Small intestine (tissue), 7 donors: Measurements from ENCODE around the gene PDZK1IP1. TPM values are rescaled to one million over a fixed set of nuclear protein-coding genes. Genes with fewer than 3 reads are reported as not detected.

Source experiments
- DNase-seq, 2 donors: peaks; one replicate each; pipeline versions ENCODE4 v3.0.0 to v3.0.0-alpha.2; 2013
- FAIRE-seq: peaks from 2 replicates; lab custom pipeline; 2012; peaks lifted over from hg19 to GRCh38; lab: Jason Lieb, UNC
- H3K27ac ChIP-seq, 3 donors: one replicate each; pipeline ENCODE4 v1.5.1; 2013; ENCODE audit warnings: low read length in 2 of 3, mild to moderate bottlenecking in 2 of 3, control low read depth in 1 of 3, inconsistent platforms in 1 of 3, low read depth in 1 of 3, moderate library complexity in 1 of 3
- H3K27me3 ChIP-seq, 3 donors: one replicate each; pipeline ENCODE4 v1.6.1; 2013; ENCODE audit warnings: low read length in 3 of 3, inconsistent platforms in 1 of 3; ENCODE audit not compliant: control insufficient read depth in 3 of 3, insufficient read depth in 3 of 3
- H3K36me3 ChIP-seq, 3 donors: one replicate each; pipeline ENCODE4 v1.6.1; 2013; ENCODE audit warnings: low read length in 3 of 3, inconsistent platforms in 1 of 3, low read depth in 1 of 3, mild to moderate bottlenecking in 1 of 3, moderate library complexity in 1 of 3; ENCODE audit not compliant: control insufficient read depth in 3 of 3, insufficient read depth in 2 of 3
- H3K4me1 ChIP-seq, 3 donors: one replicate each; pipeline ENCODE4 v1.6.1; 2013; ENCODE audit warnings: low read length in 2 of 3, inconsistent platforms in 1 of 3, low read depth in 1 of 3, mild to moderate bottlenecking in 1 of 3, moderate library complexity in 1 of 3; ENCODE audit not compliant: control insufficient read depth in 3 of 3, insufficient read depth in 2 of 3
- H3K4me3 ChIP-seq, 3 donors: one replicate each; pipeline ENCODE4 v1.5.1; 2013; ENCODE audit warnings: low read length in 3 of 3, control low read depth in 1 of 3, inconsistent platforms in 1 of 3, low read depth in 1 of 3, mild to moderate bottlenecking in 1 of 3, moderate library complexity in 1 of 3
- H3K9me3 ChIP-seq, 2 donors: one replicate each; pipeline ENCODE4 v1.6.1; 2013; ENCODE audit warnings: low read depth in 1 of 2, low read length in 1 of 2; ENCODE audit not compliant: control insufficient read depth in 2 of 2, insufficient read depth in 1 of 2
- WGBS, 3 donors: extraction: QIAGEN DNeasy Blood & Tissue Kit; methylation state at CpG; one replicate each; pipeline ENCODE4 v1.1.7; 2013; 5-methylcytosine and 5-hydroxymethylcytosine counted together
- polyA plus RNA-seq, 4 donors: library from polyadenylated mRNA; stranded (reverse) in 3 of 4; unstranded in 1 of 4; fragments of 200-250 nt in 3 of 4; fragments of 120-200 nt in 1 of 4; gene quantifications; one replicate each; pipeline versions ENCODE4 v1.2.1 to v1.2.3, GENCODE V29; 2013
- donor health status: healthy with polysubstance abuse.
- donor health status: control.
- donor health status: control.
- donor health status: Bipolar disorder and iron deficiency.
- donor health status: healthy.

The PDZK1IP1 gene
- polyA plus RNA-seq, 4 donors: 5.1 to 134 (median 14.0) TPM

GRCh38 chr1:47183308-47184089 is 6.3 kb downstream of the PDZK1IP1 start:
- WGBS, 3 donors: 77 to 85% (median 78%) methylated on average over 11 of the region's 11 CpGs
- peaks cover 0 to 3% of the 10 kb centered on the region in 2 donors for H3K9me3 ChIP-seq
- peaks cover 0 to 6% (median 0%) of the 10 kb centered on the region in 3 donors for H3K36me3 ChIP-seq
- H3K27ac ChIP-seq: no peak overlapping the region
- FAIRE-seq (no peak), DNase-seq (no peak)
- peaks cover 0 to 58% (median 2%) of the 10 kb centered on the region in 3 donors for H3K4me1 ChIP-seq
- peaks cover 0 to 6% (median 0%) of the 10 kb centered on the region in 3 donors for H3K27me3 ChIP-seq
- H3K4me3 ChIP-seq: no peak overlapping the region

GRCh38 chr1:47182676-47183235 is 7.1 kb downstream of the PDZK1IP1 start:
- Histone ChIP-seq H3K27ac (no peak overlapping the region), H3K4me1 (peaks cover 0 to 52% (median 0%) of the 10 kb centered on the region in 3 donors), H3K36me3 (peaks cover 0 to 6% (median 0%) of the 10 kb centered on the region in 3 donors), H3K27me3 (peaks cover 0 to 6% (median 0%) of the 10 kb centered on the region in 3 donors), H3K9me3 (peaks cover 0 to 3% of the 10 kb centered on the region in 2 donors), H3K4me3 (no peak overlapping the region)
- FAIRE-seq (no peak), DNase-seq (no peak)
- WGBS, 3 donors: 71 to 72% (median 71%) methylated on average over 7 of the region's 7 CpGs

GRCh38 chr1:47181955-47182675 is 7.7 kb downstream of the PDZK1IP1 start:
- peaks cover 0 to 6% (median 0%) of the 10 kb centered on the region in 3 donors for H3K27me3 ChIP-seq
- H3K9me3 ChIP-seq: peaks cover 0 to 3% of the 10 kb centered on the region in 2 donors
- H3K4me1 ChIP-seq: peaks cover 0 to 46% (median 0%) of the 10 kb centered on the region in 3 donors
- H3K27ac ChIP-seq: peak overlapping the region in 2 of 3 donors; percentile 28 to 67
- 71 to 87% (median 75%) methylated on average over 7 of the region's 7 CpGs for WGBS, 3 donors
- FAIRE-seq (no peak), DNase-seq (no peak)
- H3K4me3 ChIP-seq: no peak overlapping the region
- H3K36me3 ChIP-seq: peaks cover 0 to 6% (median 0%) of the 10 kb centered on the region in 3 donors

- peaks cover 0 to 38% (median 0%) of the 10 kb centered on the region in 3 donors for H3K4me1 ChIP-seq
- H3K27me3 ChIP-seq: peaks cover 0 to 6% (median 0%) of the 10 kb centered on the region in 3 donors
- peak in 1 of 2 donors; percentile 60 for DNase-seq
- peaks cover 0 to 3% of the 10 kb centered on the region in 2 donors for H3K9me3 ChIP-seq
- FAIRE-seq: no peak
- 36 to 48% (median 39%) methylated on average over 14 to 18 of the region's 18 CpGs for WGBS, 3 donors
- H3K27ac ChIP-seq: peak overlapping the region in 2 of 3 donors; percentile 28 to 67
- no peak overlapping the region for H3K4me3 ChIP-seq
- H3K36me3 ChIP-seq: peaks cover 0 to 4% (median 0%) of the 10 kb centered on the region in 3 donors
Measured at GRCh38 chr1:47181095-47181954, 8.5 kb downstream of the PDZK1IP1 start.

- H3K4me1 ChIP-seq: peaks cover 0 to 36% (median 0%) of the 10 kb centered on the region in 3 donors
- no peak overlapping the region for H3K4me3 ChIP-seq
- peaks cover 0 to 6% (median 0%) of the 10 kb centered on the region in 3 donors for H3K27me3 ChIP-seq
- DNase-seq (no peak), FAIRE-seq (no peak)
- WGBS, 3 donors: 29 to 44% (median 41%) methylated on average over 3 of the region's 3 CpGs
- peak overlapping the region in 1 of 3 donors; percentile 67 for H3K27ac ChIP-seq
- H3K9me3 ChIP-seq: peaks cover 0 to under 1% of the 10 kb centered on the region in 2 donors
- peaks cover 0 to 4% (median 0%) of the 10 kb centered on the region in 3 donors for H3K36me3 ChIP-seq
Measured at GRCh38 chr1:47180603-47181094, 9.2 kb downstream of the PDZK1IP1 start.

- Histone ChIP-seq H3K4me3 (no peak overlapping the region), H3K27me3 (peaks cover 0 to 6% (median 0%) of the 10 kb centered on the region in 3 donors), H3K9me3 (no peaks in the 10 kb centered on the region), H3K4me1 (peaks cover 0 to 36% (median 0%) of the 10 kb centered on the region in 3 donors), H3K36me3 (peaks cover 0 to 4% (median 0%) of the 10 kb centered on the region in 3 donors), H3K27ac (peak overlapping the region in 1 of 3 donors; percentile 67)
- DNase-seq (no peak), FAIRE-seq (no peak)
- whole genome bisulfite sequencing, 3 donors: 14 to 48% (median 43%) methylated on average over 3 of the region's 3 CpGs
Measured at GRCh38 chr1:47179988-47180563, 9.8 kb downstream of the PDZK1IP1 start.
